ENCODE data around the gene PPP2R2D. TPM values are rescaled to one million over a fixed set of nuclear protein-coding genes. Genes with fewer than 3 reads are reported as not detected.

PPP2R2D gene
- total RNA-seq, 4 donors from 2014 or later: 27.2 to 57.0 (median 44.1) TPM

DNA sequence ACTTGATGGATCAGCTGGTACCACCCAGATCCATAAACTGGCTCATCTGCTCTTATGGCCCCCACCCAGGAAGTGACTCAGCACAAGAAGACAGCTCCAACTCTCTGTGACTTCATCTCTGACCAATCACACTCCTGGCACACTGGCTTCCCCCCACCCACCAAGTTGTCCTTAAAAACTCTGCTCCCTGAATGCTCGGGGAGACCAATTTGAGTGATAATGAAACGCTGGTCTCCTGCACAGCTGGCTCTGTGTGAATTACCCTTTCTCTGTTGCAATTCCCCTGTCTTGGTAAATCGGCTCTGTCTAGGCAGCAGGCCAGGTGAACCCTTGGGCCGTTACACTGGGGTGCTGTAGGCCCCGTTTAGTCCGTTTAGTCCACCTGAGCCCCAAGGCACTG is 104.3 kb downstream of the PPP2R2D start:
- no peak overlapping the region for H3K4me3 ChIP-seq
- H3K9me3 ChIP-seq: peaks cover 0 to 5% (median 0%) of the 10 kb centered on the region in 3 donors
- no peaks in the 10 kb centered on the region for H3K36me3 ChIP-seq
- H3K27ac ChIP-seq: no peak overlapping the region
- TF ChIP-seq EP300 (IDR thresholded peaks at IDR 0.05): no peak
- TF ChIP-seq, protein P1, sequence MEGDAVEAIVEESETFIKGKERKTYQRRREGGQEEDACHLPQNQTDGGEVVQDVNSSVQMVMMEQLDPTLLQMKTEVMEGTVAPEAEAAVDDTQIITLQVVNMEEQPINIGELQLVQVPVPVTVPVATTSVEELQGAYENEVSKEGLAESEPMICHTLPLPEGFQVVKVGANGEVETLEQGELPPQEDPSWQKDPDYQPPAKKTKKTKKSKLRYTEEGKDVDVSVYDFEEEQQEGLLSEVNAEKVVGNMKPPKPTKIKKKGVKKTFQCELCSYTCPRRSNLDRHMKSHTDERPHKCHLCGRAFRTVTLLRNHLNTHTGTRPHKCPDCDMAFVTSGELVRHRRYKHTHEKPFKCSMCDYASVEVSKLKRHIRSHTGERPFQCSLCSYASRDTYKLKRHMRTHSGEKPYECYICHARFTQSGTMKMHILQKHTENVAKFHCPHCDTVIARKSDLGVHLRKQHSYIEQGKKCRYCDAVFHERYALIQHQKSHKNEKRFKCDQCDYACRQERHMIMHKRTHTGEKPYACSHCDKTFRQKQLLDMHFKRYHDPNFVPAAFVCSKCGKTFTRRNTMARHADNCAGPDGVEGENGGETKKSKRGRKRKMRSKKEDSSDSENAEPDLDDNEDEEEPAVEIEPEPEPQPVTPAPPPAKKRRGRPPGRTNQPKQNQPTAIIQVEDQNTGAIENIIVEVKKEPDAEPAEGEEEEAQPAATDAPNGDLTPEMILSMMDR (IDR thresholded peaks at IDR 0.05): no peak
- TF ChIP-seq POLR2A (IDR thresholded peaks at IDR 0.05): no peak
- TF ChIP-seq POLR2AphosphoS5 (IDR thresholded peaks at IDR 0.05): no peak
- no CpG with 5 or more reads among the region's 6 CpGs for WGBS, 2 donors (ENCODE audit: low coverage in 1 of 2)
- H3K4me1 ChIP-seq: no peaks in the 10 kb centered on the region
- peaks cover 40% of the 10 kb centered on the region for H3K27me3 ChIP-seq
- no peak for ATAC-seq

DNA sequence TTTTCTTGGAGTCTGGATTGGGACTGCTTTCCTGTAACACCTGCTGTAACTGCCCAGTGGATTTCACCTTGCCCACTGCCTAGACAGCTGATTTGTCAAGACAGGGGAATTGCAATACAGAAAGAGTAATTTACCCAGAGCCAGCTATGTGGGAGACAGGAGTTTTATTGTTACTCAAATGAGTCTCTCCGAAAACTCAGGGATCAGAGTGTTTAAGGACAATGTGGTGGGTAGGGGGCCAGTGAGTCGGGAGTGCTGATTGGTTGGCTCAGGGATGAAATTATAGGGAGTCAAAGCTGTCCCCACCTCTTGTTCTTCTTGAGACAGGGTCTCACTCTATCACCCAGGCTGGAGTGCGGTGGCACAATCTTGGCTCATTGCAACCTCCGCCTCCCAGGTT is 106.2 kb downstream of the PPP2R2D start:
- Histone ChIP-seq H3K4me1 (no peaks in the 10 kb centered on the region), H3K4me3 (no peak overlapping the region), H3K27me3 (peaks cover 40% of the 10 kb centered on the region), H3K9me3 (peaks cover 0 to 5% (median 0%) of the 10 kb centered on the region in 3 donors), H3K27ac (no peak overlapping the region), H3K36me3 (no peaks in the 10 kb centered on the region)
- 85 to 100% methylated on average over 1 to 4 of the region's 4 CpGs for WGBS, 2 donors (ENCODE audit: low coverage in 1 of 2)
- no peak for ATAC-seq
- TF ChIP-seq POLR2AphosphoS5 (IDR thresholded peaks at IDR 0.05) (no peak), POLR2A (IDR thresholded peaks at IDR 0.05) (no peak), EP300 (IDR thresholded peaks at IDR 0.05) (no peak)
- TF ChIP-seq, protein P1 (IDR thresholded peaks at IDR 0.05): no peak

DNA sequence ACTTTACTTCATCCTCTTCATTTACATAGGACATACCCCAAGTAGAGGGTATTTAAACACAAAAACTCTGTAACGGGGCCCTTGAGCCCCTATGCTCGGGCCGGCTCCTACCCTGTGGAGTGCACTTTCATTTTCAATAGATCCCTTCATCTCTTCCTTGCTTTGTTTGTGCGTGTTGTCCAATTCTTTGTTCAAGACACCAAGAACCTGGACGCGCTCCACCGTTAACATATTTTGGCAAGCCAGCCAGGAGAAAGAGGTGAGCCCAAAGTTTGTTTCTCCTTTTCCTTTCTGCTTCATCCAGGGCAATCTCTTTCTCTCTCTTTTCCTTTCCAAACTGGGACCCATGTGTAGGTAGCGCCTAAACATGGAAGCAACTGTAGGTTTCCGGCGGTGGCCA is 106.9 kb downstream of the PPP2R2D start:
- no peak for ATAC-seq
- no peak for TF ChIP-seq POLR2AphosphoS5 (IDR thresholded peaks at IDR 0.05)
- TF ChIP-seq POLR2A (IDR thresholded peaks at IDR 0.05): no peak
- no peak for TF ChIP-seq EP300 (IDR thresholded peaks at IDR 0.05)
- TF ChIP-seq, protein P1 (IDR thresholded peaks at IDR 0.05): no peak
- WGBS, 2 donors (ENCODE audit: low coverage in 1 of 2): 79 to 84% methylated on average over 6 to 10 of the region's 10 CpGs
- Histone ChIP-seq H3K27ac (no peak overlapping the region), H3K36me3 (no peaks in the 10 kb centered on the region), H3K4me1 (no peaks in the 10 kb centered on the region), H3K27me3 (peaks cover 40% of the 10 kb centered on the region), H3K4me3 (no peak overlapping the region), H3K9me3 (peaks cover 0 to 5% (median 0%) of the 10 kb centered on the region in 3 donors)

Other genes with a start within 250 kb of the PPP2R2D start
- gene BNIP3, start 80.9 kb downstream of the PPP2R2D start, total RNA-seq: 100 to 1,000 TPM in 1 of 4 donors, 10 to 100 TPM in 3; 53.5 to 102 (median 68.3) TPM
- gene JAKMIP3, start 164.9 kb downstream of the PPP2R2D start, total RNA-seq: 1 to 10 TPM in 2 of 4 donors, under 1 TPM in 2; 0.42 to 1.9 (median 0.87) TPM